NCI-H146 treated with DMSO at 0.1 percent for 48 hours (cell line): ENCODE data around the gene CCDC40.

ENCODE experiments used
- DNase-seq: peaks from one replicate; lab custom pipeline; 2025; ENCODE audit not compliant: unreplicated experiment; lab: John Stamatoyannopoulos, UW

CCDC40 gene

GRCh38 chr17:80110927-80111701 is 74.7 kb downstream of the CCDC40 start:
- DNase-seq, result no peak

DNA sequence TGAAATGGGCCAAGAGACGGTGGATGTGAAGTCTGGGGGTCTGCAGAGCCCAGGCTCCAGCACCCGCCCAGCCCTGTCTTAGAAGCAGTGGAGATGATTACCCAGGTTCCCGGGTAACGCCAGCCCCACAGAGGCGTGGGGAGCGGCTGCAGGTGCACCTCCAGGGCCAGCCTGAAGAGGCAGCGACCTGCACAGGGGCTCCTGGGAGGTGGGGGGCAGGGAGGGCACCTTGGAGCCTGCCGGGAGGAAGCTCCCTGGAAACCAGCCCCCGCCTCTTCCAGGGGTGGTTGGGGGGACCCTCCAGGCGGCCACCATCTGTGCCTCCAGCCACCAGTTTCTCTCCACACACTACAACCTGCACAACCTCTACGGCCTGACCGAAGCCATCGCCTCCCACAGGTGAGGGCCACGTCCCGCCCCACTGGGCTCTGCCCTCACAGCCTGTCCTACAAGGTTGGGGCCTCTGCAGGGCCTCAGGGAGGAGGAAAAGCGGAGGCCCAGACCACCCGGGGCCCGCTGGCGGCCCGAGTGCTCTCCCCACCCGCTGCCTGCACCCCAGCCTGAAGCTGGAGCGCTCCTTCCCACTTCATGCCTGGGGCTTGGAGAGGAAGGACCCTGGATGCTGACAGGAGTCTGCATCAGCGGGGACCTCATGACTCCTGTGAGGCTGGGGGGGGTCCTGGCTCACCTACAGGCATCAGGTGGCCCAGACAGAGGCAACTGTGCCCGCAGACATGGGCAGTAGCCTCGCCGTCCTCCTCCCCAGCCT is 75.4 kb downstream of the CCDC40 start:
- no peak for DNase-seq

GRCh38 chr17:80112471-80113032 is 76.1 kb downstream of the CCDC40 start:
- no peak for DNase-seq

DNA sequence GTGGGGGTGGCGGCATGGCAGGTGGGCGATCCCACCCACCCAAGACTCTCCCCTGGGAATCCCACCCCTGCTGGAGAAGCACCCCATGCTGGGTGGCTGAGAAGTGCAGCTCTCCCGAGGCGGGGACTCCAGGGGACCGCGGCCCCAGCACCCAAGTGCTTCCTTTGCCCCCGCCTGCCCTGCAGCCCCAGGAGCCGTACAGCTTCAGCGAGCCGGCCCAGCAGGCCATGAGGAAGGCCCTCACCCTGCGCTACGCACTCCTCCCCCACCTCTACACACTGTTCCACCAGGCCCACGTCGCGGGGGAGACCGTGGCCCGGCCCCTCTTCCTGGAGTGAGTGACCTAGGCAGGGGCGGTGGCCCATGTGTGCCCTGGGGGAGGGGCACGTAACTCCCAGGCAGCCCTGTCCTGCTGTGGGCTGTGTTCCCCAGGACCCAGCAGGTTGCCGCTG is 76.6 kb downstream of the CCDC40 start:
- DNase-seq, result no peak

GRCh38 chr17:80114758-80115157 is 78.3 kb downstream of the CCDC40 start:
- DNase-seq, result no peak

DNA sequence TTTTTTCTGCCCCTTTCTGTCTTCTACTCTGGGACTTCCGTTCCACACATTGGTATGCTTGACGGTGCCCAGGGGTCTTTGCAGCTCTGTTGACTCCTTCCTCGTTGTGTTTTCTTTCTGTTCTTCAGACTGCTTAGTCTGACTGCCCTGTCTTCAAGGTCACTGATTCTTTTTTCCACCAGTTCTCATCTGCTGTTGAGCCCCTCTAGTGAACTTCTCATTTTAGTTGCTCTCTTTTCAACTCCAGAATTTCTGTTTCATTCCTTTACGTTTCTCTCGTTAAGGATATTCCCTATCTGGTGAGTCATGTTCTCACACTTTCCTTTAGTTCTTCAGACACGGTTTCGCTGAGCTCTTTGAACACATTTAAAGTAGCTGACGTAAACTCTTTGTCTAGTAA is 78.7 kb downstream of the CCDC40 start:
- no peak for DNase-seq

GRCh38 chr17:80116276-80116920 is 80.0 kb downstream of the CCDC40 start:
- DNase-seq, result no peak

DNA sequence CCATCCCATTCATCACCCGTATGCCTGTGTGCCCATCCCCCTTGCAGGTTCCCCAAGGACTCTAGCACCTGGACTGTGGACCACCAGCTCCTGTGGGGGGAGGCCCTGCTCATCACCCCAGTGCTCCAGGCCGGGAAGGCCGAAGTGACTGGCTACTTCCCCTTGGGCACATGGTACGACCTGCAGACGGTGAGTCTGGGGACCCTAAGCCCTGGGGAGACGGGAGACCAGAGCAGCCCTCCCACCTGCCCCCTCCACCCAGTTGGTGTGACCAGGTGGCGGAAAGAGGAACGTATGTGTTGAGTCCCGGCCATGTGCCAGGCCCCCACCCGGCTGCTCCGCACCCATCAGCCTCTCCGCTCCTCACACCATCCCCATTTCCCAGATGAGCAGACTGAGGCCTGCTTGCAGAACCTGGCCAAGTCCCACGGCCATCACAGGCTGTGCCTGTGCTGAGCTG is 80.5 kb downstream of the CCDC40 start:
- no peak for DNase-seq

- no peak for DNase-seq
Observed at GRCh38 chr17:80117491-80118401, 81.3 kb downstream of the CCDC40 start.

DNA sequence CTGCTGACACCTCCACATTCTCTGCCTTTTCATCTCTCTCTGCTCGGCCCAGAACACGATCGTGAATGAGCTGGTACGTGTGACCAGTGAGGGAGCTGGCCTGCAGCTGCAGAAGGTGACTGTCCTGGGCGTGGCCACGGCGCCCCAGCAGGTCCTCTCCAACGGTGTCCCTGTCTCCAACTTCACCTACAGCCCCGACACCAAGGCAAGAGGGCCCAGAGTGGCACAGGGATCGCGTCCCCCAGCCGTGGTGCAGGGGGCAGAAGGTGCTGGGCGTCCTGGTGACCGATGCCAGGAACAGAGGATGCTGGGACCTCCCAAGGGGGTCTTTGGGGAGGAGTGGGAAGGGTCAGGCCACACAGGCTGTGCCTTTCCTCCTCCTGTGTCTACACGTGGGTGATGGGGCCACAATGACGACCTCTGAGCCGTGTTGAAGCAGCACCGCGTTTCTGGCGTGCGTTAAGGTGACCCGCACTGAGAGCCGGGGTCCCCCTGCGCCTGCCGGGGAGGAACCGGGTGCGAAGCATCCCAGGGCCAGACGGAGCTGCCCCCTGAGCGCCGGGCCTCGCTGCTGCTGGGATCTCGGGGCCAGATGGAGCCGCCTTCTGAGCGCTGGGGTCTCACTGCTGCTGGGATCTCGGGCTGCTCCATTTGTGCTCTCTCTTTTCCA is 82.3 kb downstream of the CCDC40 start:
- no peak for DNase-seq

DNA sequence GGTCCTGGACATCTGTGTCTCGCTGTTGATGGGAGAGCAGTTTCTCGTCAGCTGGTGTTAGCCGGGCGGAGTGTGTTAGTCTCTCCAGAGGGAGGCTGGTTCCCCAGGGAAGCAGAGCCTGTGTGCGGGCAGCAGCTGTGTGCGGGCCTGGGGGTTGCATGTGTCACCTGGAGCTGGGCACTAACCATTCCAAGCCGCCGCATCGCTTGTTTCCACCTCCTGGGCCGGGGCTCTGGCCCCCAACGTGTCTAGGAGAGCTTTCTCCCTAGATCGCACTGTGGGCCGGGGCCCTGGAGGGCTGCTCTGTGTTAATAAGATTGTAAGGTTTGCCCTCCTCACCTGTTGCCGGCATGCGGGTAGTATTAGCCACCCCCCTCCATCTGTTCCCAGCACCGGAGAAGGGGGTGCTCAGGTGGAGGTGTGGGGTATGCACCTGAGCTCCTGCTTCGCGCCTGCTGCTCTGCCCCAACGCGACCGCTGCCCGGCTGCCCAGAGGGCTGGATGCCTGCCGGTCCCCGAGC is 82.9 kb downstream of the CCDC40 start:
- DNase-seq, result no peak

DNA sequence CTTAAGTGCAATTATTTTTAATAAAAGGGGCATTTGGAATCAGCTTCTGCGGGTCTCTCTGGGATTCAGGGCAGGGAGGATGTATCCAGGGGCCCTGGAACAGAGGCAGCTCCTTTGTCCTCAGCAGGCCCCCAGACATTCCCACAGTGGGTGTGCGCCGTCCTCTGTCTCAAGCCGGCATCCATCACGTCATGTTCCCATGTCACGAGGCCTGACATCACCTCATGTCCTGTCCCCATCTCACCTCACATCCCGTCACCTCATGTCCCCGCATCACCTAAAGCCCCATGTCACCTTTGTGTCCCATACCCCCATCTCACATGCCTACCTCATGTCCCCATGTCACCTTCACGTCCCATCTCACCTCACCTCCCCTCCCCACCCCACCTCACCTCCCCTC is 83.4 kb downstream of the CCDC40 start:
- no peak for DNase-seq

DNA sequence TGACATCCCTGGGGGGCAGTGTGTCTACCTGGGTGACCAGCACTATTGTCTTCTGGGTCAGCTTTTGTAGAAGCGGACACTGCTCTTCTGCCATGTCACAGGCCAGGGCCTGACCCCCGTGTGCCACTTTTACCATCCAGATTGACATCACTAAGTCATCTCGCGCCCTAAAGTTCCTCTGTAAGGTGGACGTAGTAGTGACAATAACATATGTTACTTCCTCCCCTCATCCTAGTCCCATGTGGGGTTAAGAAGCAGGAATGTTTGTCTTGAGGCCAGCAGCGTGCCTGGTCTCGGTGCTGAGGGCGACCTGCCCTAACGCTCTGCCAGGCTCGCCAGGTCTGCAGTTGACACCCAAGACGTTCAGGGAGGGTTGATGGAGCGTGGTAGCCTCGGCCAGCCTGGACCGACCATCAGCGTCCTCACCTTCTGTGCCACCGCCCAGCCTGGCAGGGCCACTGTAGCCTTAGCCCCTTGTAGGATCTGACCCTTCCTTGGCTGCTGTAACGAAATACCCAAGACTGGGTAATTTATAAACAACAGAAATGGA is 85.7 kb downstream of the CCDC40 start:
- no peak for DNase-seq

GRCh38 chr17:80122926-80123505 is 86.6 kb downstream of the CCDC40 start:
- no peak for DNase-seq

DNA sequence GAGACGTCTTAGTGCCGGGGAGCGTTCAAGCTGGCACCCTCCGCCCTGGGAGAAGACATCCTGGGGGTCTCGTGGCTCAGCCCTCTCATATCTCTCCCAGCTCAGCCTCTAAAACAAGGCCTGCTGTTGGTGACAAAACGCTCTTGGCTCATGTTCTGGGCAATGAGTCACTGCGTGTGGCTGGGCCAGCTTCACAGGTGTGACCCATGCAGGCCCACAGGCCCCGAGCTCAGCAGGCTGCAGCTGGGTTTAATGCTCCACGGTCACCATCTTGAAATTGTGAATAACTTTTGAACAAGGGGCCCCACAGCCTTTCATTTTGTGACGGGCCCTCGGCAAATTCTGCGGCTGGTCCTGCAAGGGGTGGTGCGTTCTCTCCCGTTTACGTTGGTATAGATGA is 87.3 kb downstream of the CCDC40 start:
- no peak for DNase-seq

GRCh38 chr17:80124351-80124981 is 88.0 kb downstream of the CCDC40 start:
- DNase-seq, result peak; percentile 54

- no peak for DNase-seq
Observed at GRCh38 chr17:80125656-80126448, 89.4 kb downstream of the CCDC40 start.

DNA sequence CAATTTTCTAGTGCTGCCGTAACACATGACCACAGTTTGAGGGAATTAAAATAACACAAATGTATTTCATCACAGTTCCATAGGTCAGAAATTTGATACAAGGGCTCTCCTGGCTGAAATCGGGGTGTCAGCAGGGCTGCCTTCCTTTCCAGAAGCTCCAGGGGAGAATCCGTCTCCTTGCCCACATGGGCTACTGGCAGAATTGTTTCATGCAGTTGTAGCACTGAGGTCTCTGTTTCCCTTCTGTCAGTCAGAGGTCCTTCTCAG is 89.9 kb downstream of the CCDC40 start:
- DNase-seq, result no peak
